ENCODE measurements around the gene KDF1. TPM values are rescaled to one million over a fixed set of nuclear protein-coding genes. Genes with fewer than 3 reads are reported as not detected.

Gene KDF1
- total and polyA plus RNA-seq, 2 of the 13 experiments (the other 11 are each of a cell fraction or from before 2014, with no cell fraction given) = 1.9 to 4.9 TPM

DNA sequence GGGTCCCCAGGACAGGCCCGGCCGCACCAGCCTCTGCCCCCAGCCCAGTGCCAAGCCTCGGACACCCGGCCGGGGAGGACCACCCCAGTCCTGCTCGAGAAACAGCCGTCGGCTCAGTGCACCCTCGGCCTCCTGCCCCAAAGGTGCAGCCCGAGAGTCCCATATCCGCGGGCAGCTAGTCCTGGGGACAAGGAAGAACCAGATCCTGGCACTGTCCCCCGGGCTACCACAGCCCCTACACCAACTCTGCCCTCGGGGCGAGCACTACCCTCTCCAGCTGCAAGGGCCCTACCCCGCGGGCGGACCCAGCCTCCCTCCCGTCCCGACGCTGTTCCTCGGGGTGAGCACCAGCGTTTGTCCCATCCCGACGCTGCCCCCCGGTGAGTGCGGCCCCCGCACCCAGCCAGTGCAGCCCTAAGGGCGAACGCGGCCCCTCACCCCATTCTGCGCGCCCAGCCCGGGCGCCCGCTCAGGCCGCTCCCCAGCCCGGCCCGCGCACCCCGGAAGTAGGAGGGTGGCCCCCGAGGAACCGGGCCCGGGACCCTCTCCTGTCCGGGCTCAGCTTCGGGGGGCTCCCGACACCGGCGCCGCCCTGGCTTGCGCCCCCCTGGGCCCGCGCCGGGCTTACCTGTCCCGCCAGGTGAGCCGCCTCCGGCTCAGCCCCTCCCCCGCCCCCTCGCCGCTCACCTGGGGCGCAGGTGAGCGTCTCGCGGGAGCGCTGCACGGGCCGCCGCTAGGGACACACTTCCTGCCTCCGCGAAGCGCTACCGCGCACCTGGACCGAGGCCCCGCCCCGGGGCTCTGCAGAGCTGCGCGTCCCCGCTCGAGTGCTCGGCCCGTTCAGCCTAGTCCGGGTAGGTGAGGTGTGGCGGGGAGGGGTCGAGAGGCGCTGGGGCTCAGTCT is at the start of gene KDF1 (continued):
- TF ChIP-seq, protein P1, sequence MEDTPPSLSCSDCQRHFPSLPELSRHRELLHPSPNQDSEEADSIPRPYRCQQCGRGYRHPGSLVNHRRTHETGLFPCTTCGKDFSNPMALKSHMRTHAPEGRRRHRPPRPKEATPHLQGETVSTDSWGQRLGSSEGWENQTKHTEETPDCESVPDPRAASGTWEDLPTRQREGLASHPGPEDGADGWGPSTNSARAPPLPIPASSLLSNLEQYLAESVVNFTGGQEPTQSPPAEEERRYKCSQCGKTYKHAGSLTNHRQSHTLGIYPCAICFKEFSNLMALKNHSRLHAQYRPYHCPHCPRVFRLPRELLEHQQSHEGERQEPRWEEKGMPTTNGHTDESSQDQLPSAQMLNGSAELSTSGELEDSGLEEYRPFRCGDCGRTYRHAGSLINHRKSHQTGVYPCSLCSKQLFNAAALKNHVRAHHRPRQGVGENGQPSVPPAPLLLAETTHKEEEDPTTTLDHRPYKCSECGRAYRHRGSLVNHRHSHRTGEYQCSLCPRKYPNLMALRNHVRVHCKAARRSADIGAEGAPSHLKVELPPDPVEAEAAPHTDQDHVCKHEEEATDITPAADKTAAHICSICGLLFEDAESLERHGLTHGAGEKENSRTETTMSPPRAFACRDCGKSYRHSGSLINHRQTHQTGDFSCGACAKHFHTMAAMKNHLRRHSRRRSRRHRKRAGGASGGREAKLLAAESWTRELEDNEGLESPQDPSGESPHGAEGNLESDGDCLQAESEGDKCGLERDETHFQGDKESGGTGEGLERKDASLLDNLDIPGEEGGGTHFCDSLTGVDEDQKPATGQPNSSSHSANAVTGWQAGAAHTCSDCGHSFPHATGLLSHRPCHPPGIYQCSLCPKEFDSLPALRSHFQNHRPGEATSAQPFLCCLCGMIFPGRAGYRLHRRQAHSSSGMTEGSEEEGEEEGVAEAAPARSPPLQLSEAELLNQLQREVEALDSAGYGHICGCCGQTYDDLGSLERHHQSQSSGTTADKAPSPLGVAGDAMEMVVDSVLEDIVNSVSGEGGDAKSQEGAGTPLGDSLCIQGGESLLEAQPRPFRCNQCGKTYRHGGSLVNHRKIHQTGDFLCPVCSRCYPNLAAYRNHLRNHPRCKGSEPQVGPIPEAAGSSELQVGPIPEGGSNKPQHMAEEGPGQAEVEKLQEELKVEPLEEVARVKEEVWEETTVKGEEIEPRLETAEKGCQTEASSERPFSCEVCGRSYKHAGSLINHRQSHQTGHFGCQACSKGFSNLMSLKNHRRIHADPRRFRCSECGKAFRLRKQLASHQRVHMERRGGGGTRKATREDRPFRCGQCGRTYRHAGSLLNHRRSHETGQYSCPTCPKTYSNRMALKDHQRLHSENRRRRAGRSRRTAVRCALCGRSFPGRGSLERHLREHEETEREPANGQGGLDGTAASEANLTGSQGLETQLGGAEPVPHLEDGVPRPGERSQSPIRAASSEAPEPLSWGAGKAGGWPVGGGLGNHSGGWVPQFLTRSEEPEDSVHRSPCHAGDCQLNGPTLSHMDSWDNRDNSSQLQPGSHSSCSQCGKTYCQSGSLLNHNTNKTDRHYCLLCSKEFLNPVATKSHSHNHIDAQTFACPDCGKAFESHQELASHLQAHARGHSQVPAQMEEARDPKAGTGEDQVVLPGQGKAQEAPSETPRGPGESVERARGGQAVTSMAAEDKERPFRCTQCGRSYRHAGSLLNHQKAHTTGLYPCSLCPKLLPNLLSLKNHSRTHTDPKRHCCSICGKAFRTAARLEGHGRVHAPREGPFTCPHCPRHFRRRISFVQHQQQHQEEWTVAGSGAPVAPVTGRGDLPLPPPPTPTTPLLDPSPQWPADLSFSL (CRISPR knock-in tag; IDR thresholded peaks at IDR 0.05) = no peak
- TF ChIP-seq MTERF4 (CRISPR knock-in tag; IDR thresholded peaks at IDR 0.05) = 0 out of 2 replicates have a peak, but pooled peaks have one; percentile 51
- TF ChIP-seq MXI1 (IDR thresholded peaks at IDR 0.05; ENCODE audit: borderline replicate concordance, low read depth, low read length) = 0 out of 3 replicates have a peak, but pooled peaks have one; percentile 19
- no peak for TF ChIP-seq ELF3 (CRISPR knock-in tag; IDR thresholded peaks at IDR 0.05)
- no peak for TF ChIP-seq SSRP1 (CRISPR knock-in tag; IDR thresholded peaks at IDR 0.05)
- TF ChIP-seq, protein P2, sequence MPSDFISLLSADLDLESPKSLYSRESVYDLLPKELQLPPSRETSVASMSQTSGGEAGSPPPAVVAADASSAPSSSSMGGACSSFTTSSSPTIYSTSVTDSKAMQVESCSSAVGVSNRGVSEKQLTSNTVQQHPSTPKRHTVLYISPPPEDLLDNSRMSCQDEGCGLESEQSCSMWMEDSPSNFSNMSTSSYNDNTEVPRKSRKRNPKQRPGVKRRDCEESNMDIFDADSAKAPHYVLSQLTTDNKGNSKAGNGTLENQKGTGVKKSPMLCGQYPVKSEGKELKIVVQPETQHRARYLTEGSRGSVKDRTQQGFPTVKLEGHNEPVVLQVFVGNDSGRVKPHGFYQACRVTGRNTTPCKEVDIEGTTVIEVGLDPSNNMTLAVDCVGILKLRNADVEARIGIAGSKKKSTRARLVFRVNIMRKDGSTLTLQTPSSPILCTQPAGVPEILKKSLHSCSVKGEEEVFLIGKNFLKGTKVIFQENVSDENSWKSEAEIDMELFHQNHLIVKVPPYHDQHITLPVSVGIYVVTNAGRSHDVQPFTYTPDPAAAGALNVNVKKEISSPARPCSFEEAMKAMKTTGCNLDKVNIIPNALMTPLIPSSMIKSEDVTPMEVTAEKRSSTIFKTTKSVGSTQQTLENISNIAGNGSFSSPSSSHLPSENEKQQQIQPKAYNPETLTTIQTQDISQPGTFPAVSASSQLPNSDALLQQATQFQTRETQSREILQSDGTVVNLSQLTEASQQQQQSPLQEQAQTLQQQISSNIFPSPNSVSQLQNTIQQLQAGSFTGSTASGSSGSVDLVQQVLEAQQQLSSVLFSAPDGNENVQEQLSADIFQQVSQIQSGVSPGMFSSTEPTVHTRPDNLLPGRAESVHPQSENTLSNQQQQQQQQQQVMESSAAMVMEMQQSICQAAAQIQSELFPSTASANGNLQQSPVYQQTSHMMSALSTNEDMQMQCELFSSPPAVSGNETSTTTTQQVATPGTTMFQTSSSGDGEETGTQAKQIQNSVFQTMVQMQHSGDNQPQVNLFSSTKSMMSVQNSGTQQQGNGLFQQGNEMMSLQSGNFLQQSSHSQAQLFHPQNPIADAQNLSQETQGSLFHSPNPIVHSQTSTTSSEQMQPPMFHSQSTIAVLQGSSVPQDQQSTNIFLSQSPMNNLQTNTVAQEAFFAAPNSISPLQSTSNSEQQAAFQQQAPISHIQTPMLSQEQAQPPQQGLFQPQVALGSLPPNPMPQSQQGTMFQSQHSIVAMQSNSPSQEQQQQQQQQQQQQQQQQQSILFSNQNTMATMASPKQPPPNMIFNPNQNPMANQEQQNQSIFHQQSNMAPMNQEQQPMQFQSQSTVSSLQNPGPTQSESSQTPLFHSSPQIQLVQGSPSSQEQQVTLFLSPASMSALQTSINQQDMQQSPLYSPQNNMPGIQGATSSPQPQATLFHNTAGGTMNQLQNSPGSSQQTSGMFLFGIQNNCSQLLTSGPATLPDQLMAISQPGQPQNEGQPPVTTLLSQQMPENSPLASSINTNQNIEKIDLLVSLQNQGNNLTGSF (CRISPR knock-in tag; IDR thresholded peaks at IDR 0.05) = no peak
- TF ChIP-seq LCORL (IDR thresholded peaks at IDR 0.05) = no peak
- TF ChIP-seq LCORL (CRISPR knock-in tag; IDR thresholded peaks at IDR 0.05) = 0 out of 2 replicates have a peak, but pooled peaks have one; percentile 49
- no peak for TF ChIP-seq SMAD9 (CRISPR knock-in tag; IDR thresholded peaks at IDR 0.05)
- peak; percentile 76 for TF ChIP-seq THAP11 (CRISPR knock-in tag; IDR thresholded peaks at IDR 0.05)
- no peak for TF ChIP-seq RELA (CRISPR knock-in tag; IDR thresholded peaks at IDR 0.05)
- no peak for TF ChIP-seq ZNF350 (CRISPR knock-in tag; IDR thresholded peaks at IDR 0.05; ENCODE audit: borderline replicate concordance, low read depth)
- TF ChIP-seq U2AF1 (optimal IDR thresholded peaks at IDR 0.05; ENCODE audit: low read depth, low read length) = no peak
